T-helper 9 cell (primary cell): ENCODE data around the gene TMPRSS11A.

ENCODE experiments used
- DNase-seq: peaks from one replicate; pipeline ENCODE4 v3.0.0-alpha.2; 2020
- total RNA-seq, 2 donors: gene quantifications; one replicate each; lab custom pipeline; 2026; lab: John Stamatoyannopoulos, UW

Gene TMPRSS11A, protein sequence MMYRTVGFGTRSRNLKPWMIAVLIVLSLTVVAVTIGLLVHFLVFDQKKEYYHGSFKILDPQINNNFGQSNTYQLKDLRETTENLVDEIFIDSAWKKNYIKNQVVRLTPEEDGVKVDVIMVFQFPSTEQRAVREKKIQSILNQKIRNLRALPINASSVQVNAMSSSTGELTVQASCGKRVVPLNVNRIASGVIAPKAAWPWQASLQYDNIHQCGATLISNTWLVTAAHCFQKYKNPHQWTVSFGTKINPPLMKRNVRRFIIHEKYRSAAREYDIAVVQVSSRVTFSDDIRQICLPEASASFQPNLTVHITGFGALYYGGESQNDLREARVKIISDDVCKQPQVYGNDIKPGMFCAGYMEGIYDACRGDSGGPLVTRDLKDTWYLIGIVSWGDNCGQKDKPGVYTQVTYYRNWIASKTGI
- 0 reads per million in 2 donors for total RNA-seq

DNA sequence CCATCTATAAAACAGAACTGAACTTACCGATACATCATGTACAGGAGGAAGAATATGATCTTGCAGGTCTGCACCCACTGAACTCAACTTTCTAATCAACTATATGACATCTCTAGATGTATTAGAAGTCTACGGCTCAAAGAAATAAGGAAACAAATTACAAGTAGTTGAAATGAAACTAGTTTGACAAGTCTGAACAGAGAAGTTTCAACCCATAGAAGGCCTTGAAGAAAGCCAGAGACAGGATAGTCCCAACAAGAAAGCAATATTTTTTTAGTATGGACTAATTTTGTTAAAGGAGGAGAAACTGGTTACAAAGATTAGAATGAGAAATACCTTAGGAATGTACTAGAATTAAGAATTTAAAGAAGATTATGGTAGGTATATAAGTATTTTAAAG, at the start of gene TMPRSS11A:
TMPRSS11A (minus strand) TSS at position 138 of the 400 bp plus-strand sequence; CDS start at position 38, 100 bp downstream.
- no peak for DNase-seq

DNA sequence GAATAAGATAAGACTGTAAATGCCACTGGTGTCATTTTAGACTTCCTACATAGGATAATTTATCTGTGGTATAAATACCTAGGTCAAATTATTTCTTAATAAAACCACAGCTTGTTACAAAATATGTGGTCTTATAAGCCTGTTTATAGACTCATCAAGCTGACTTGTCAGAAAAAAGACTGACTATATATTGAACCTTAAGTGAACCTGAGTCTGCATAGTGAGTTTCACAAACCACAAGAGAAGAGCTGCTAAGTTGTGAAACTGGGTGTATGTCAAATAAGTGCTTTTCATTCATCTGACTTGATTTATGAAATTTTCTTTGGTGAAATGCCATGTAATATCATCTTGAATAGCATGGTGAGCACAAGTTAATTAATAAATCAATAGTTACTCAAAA, 48.4 kb upstream of the TMPRSS11A start:
- no peak for DNase-seq

DNA sequence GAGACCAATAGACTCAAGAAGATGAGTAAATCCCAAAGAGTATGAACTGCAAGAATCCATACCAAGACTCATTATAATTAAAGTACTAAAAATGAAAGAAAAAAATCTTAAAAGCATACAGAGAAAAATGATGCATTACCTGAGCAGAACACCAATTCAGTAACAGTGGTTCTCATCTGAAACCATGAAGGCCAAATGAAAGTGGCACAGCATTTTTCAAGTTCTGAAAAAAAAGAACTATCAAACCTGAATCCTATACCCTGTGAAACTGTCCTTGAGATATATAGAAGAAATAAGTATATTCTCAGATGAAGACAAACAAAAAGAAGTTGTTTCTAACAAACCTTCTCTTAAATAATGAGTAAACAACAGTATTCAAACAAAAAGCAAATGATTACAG, 39.6 kb upstream of the TMPRSS11A start:
- DNase-seq: no peak

DNA sequence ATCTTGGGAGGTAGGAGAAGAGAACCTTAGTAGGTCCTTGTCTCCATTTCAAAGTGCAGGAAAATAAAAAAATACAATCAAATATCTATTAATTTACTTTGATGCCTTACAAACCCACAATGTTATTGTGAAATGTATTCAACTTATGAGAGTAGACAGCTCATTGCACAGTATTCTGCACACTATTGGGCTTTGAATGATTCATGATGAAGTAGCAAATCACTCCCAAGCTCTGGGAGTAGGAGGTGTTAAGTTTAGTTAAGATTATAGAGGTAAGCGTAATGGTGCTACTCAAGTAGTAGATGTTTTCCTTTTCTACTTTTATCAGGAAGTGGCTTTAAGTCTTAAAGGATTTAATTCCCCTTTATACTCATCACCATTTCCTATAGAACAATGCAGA, 32.8 kb upstream of the TMPRSS11A start:
- no peak for DNase-seq

DNA sequence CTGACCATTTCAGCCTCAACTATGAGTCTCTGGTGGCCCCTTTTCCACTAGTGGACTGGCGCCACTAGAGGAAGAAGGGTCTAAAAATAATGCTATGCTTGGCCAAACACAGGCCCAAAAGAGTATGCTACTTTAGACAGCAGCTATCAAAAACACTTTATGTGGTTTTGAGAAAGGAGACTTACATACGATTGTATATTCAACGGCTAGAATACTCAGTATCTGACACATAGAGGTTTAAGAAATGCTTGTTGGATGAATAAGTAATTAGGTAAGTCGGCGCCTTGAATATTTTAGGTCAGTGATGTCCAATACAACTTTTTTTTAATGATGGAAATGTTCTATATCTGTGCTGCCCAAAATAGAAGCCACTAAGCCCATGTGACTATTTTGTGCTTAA, 25.7 kb upstream of the TMPRSS11A start:
- DNase-seq: no peak

DNA sequence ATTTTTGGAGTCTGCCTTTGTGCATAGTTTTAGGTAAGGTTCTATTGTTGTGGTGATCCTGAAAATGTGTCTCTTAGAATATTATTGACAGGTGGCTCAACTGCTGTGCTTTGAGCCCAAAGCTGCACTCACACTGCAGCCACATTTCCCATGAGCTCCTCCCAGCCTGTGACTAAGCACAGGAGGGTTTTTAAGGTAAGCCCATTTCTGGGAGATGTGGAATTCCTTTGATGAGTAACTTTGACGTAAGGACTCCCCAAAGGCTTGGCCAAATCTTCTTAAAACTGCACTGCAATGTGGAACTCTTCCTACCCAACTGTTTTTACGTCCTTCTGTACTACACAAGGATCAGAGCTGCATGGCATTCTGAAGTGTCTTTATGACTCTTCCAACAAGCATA, 20.0 kb upstream of the TMPRSS11A start:
- DNase-seq: no peak

DNA sequence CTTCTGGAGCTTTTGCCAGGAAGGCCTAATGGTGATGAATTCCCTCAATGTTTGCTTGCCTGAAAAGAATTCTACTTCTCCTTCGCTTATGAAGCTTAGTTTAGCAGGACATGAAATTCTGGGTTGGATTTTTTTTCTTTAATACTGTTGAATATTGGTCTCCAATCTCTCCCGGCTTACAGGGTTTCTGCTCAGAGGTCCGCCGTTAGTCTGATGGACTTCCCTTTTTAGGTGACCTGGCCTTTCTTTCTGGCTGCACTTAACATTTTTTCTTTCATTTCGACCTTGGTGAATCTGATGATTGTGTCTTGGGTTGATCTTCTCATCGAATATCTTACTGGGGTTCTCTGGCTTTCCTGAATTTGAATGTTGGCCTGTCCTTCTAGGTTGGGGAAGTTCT, 17.2 kb upstream of the TMPRSS11A start:
- no peak for DNase-seq

DNA sequence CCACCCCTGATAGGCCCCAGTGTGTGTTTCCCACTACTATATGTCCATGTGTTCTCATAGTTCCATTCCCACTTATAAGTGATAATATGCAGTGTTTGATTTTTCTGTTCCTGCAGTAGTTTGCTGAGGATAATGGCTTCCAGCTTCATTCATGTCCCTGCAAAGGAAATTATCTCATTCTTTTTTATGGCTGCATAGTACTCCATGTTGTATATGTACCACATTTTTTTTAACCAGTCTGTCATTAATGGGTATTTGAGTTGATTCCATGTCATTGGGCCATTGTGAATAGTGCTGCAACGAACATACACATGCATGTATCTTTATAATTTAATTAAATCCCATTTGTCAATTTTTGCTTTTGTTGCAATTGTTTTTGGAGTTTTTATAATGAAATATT, 10.3 kb upstream of the TMPRSS11A start:
- DNase-seq: no peak

DNA sequence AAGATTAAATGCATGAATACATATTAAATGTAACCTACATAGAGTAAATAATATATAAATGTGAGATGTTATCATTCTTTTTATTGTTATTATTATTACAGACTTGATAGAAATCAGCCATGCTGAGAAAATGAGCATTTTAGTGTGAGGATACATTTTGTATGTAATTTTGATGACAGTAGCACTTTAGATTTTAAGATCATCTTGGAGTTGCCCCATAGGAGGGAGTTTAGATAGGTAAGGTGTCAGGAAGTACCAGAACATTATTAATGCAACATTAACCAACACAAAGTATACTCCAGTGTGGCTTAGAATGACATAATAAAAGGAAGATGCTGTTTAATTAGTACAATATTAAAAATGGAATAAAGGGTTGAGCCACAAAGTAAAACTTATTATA, 8.4 kb downstream of the TMPRSS11A start:
- DNase-seq: no peak

DNA sequence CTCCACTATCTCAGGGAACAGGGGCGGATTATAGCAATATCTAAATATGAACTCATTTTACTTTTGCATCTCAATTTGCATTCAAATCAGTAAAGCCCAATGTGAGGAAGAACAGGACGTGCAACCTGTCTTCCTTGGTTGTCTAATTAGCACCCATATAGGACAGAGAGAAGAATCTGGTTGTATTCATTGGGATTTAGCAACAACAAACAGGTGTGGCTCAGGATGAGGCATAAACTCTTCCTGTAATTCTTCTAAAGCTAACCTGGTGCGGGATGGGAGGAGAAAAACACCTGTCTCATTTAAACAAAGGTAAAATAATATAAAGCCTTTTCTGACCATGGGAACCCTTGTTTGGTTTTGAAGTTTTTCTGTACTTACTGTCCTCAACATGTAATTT, 22.2 kb downstream of the TMPRSS11A start:
- no peak for DNase-seq

DNA sequence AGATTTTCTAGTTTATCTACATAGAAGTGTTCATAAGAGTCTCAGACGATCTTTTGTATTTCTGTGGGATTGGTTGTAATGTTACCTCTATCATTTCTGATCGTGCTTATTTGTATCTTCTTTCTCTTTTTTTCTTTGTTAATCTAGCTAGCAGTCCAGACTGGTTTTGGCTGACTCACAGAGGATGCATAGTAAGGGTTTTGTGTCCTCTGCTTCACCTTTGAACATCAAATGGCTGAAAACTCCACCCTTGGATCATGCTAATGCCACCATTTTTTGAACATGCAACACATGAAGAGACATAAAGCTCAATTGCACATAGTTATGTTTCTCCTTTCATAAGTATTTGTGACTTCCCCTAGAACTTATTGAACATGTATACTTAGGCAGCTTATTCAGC, 22.8 kb downstream of the TMPRSS11A start:
- no peak for DNase-seq

DNA sequence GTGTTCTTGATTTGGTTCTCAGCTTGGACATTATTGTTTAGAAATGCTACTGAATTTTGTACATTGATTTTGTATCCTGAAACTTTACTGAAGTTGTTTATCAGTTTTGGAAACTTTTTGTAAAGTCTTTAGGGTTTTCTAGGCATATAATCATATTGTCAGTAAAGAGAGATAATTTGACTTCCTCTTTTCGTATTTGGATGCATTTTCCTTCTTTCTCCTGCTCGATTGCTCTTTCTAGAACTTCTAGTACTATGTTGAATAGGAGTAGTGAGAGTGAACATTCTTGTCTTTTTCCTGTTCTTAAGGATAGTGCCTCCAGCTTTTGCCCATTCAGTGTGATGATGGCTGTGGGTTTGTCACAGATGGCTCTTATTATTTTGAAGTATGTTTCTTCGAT, 24.1 kb downstream of the TMPRSS11A start:
- no peak for DNase-seq

DNA sequence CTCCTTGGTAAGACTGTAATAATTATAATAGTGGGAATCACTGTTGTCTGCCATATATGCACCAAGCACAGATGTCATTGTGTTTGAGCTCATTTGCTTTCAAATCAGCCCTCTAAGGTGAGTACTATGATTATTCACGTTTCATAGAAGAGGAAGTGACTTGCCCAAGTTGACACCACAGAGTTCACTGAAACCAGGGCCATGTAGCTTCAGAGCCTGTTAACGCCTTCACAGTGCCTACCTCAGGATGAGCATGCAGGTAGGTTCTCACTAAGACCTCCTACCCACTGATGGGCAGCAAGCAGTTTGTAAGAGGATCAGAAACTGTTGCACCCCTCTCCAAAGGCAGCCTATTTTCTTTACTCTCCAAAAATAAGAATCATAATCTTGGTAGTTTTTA, 27.4 kb downstream of the TMPRSS11A start:
- no peak for DNase-seq

DNA sequence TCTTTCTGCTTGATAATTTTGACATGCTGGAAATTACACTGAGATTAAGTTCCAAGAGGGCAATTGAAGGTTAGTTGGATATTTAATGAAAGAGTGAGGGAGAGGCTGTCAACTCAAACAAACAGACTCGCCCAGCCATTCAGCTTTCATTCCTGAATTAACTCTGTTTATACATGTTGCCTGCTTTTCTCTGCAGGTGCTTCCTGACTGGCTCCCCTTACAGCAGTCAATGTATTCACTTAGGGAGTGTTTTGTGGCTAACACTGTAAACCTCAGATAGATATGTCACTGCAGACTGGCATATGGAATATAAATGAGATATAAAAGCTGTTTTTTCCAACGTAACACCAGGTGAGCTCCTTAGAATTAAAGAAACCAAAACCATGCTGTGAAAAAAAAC, 28.7 kb downstream of the TMPRSS11A start:
- DNase-seq: no peak

DNA sequence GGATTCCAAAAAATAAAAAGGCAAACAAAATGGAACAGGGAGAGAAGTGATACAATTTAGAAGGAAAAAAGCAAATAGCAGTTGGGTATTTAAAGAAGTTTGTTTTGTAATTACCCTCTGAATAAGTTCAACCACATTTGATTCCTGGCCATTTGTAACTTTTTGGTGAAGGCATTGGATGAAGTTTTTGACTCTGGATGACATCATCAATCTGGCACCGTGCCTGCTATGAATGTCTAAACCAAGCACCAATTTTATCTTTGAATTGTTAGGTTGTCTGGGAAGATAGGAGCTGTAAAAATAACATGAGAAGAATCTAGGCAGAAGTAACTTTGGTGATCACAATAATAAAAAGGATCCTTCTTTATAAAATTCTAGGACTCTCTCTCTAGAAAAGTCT, 29.5 kb downstream of the TMPRSS11A start:
- no peak for DNase-seq

DNA sequence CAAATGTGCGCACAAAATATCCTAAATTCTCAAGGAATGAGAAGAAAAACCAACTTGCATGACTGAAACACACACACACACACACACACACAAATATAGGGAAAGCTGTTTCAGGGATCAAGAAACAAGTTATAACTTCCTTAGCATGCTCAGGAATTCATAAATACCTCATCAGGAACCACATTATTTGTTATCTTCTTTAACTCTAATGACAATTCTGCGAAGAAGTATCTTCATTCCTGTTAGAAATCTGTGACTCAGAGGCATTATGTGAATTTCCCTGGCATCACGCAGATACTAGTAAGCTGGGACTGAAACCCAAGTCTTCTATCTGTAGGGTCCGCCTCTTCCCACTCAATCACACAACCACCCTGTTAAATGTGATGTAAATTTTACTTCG, 30.3 kb downstream of the TMPRSS11A start:
- DNase-seq: no peak

DNA sequence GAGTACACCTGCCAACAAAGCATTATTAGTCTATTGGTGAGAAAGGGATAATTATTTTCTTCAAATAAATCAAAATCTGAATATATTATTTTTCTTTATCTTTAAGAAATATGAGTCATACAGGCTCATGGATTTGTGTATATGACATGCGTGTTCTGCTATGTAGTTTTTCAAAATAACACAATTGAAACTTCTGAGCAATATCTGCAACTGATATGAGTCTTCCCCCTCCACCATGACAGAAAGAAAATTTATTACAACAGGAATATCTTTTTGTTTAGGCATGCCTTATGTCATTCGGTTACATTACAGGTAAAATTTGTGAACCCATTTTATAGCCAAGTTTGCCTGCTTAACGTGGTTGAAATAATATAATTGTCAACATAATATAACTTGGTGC, 32.0 kb downstream of the TMPRSS11A start:
- DNase-seq: no peak

DNA sequence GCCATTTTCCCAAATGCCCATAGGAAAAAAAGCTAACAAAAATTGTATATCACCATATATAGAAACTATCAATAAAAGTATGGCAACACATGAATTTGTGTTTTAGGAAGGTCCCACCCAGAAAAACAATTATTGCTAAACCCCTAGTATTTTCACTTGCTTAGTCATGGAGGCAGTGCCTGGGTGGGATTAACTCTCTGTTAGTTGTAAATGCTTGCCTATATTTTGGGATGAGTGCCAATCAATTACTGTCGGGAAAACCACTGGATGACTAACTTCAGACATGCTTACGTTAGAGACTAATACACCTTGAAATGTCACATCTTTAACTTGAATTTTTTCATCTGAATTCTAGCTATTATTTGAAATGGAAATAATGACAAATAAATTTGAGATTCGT, 33.9 kb downstream of the TMPRSS11A start:
- DNase-seq: no peak

DNA sequence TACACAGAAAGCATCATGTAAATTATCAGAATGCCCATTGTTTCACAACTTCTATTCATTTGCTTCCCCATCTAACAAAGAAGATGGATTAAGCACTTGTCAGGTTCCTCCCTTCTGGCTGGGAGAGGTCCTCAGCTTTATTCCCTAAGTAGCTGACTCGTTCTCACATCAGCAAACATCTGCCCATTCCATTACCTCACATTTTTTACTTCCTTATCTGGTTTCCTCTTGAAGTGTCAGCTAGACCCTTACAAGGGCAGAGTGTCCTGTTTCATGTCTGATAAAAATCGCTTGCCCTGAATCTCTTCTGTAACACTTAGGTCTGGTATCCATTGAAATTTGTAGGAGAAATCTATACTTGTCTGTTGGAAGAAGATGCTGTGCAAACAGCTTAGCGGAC, 34.7 kb downstream of the TMPRSS11A start:
- no peak for DNase-seq

DNA sequence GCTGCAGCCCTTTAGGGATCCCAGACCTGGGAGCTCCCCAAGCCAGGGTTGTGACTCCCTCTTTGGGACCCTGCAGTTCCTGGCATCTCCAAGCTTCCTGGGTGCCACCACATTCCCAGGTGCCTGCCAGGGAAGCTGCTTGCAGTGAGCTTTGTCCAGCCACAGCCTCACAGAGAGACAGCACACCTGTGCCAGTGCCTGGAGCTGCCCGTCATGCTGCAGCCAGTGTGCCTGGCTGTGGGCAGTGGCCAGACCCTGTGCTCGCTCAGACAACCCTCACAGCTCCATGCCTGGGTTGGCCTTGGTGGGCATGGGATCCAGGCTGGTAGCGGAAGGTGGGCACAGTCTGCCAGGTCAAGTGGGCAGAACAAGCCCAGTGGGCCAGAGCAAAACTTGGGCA, 36.0 kb downstream of the TMPRSS11A start:
- DNase-seq: no peak

DNA sequence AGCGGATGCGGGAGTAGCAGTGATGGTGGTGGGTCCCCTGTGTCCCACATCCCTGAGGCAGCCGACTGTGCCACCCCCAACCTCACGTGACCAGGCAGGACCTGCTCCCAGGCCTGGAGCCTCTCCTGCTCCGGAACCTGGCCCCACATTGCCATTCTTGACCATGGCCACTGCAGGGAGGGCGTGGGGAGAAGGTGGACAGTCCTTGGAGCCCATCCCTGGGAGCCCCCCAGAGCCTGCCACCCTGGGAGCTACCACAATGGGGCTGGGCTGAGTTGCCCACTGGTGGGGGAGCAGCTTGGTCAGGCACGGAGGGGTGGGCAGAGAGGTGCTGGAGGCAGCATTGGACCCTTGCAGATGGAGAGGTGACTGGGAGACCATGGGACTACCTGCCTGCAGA, 36.8 kb downstream of the TMPRSS11A start:
- DNase-seq: no peak

DNA sequence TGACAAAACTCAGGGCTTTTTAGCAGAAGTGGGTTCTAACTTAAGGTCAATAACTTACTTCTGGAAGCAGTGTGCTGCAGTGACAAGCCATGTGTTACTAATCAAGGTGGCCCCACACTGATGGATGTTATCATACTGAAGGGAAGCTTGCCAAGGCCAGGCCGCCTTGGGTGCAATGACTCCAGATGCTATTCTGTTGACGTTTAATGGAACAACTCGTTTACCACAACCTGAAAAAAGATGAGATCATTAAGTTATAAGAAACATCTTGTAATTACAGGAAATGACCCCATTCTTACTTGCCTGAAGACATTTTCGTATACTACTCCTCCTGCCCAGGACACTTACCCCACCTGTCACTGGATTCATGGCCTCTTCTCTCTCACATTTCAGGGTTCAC, 40.6 kb downstream of the TMPRSS11A start:
- no peak for DNase-seq

DNA sequence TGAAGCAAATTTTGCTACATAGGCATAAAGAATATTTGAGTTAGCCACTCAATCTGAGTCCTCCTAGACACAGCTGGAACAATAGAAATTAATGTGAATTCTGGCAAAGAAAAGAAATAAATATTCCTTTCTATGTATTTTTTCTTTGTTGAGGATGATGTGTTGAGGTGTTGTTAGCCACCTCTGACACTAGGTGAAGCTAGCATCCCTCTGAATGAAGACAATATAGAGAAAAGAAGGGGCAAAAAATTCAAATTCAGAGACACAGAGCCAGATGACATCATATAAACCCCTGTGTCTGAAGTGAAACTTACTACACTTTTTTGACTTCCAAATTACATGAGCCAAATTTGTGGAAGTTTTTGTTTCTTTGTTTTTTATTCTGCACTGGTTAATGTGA, 44.9 kb downstream of the TMPRSS11A start:
- DNase-seq: no peak

DNA sequence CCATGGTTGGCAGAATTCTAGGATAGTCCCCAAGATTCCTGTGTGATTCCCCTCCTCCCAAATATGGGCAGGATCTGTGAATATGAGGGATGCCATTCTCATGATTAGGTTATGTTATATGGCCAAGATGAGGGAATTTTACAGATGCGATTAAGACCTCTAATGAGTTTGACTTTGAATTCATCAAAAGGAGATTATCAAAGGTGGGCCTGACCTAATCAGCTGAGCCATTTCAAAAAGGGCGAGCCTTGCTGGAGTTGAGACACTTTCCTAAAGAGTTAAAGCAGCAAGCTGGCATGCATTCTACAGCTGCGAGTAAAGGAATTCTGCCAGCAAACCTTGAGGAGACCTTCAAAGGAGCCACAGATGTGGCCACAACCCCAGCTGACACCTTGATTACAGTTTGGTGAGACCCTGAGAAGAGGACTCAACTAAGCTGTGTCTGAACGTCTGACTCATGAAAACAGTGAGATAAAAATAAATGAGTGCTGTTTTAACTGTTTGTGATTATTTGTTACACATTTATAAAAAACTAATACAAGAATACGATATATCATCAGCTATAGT, 47.8 kb downstream of the TMPRSS11A start:
- DNase-seq: no peak

DNA sequence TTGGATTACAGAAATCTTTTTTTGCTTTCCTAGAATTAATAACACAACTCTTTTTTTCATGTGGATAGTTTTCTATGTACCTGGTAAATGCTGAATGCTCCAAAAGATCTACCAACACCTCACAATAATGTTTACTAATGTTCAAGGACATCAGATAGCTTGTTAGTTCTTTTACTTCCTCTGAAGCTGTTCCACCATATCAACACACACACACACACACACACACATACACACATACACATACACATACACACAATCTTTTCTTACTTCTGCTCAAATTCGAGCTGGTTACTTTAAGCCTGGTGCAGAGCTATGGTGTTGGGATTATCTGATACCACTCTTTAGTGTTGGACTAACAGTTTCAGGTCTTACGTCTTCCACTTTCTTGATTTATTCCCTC, 51.2 kb downstream of the TMPRSS11A start:
- no peak for DNase-seq
